ENCODE data around the gene GNB2.
"Not testable (repeated sequence)": the region's sequence is repeated elsewhere in the genome, so short reads cannot be mapped to it uniquely, and the experiment has no call there.

Gene GNB2

DNA sequence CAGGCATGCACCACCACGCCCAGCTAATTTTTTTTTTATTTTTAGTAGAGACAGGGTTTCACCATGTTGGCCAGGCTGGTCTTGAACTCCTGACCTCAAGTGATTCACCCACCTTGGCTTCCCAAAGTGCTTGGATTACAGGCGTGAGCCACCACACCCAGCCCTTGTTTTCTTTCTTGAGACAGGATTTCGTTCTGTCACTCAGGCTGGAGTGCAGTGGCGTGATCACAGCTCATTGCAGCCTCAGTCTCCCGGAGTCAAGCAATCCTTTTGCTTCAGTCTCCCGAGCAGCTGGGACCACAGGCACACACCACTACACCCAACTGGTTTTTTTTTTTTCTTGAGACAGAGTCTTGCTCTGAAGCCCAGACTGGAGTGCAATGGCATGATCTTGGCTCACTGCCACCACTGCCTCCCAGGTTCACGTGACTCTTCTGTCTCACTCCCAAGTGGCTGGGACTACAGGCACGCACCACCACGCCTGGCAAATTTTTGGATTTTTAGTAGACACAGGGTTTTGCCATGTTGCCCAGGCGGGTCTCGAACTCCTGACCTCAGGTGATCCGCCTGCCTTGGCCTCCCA lies 11.3 kb upstream of the GNB2 start:
- not testable (repeated sequence) for DNase-seq (ENCODE audit: low read depth in 2 of 2)

DNA sequence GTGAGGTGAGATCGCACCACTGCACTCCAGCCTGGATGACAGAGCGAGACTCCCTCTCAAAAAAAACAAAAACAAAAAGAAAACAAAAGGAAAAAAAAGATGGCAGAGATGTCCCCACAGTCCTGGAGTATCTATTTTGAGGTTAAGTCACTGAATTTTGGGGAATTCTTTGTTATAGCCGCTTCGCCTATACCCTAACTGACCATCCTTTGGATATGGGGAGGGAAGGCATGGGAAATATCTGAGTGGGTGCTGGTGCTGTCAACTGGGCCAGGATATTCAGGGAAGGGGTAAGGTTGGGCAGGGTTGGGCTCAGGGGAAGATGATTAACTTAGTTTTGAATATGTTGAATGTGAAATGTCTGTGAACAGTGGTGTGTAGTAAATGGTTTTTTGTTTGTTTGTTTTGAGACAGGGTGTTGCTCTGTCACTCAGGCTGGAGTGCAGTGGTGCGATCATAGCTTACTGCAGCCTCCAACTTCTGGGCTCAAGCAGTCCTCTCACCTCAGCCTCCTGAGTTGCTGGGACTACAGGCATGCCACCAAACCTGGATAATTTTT lies 8.3 kb upstream of the GNB2 start:
- no peak for DNase-seq (ENCODE audit: low read depth in 2 of 2)

DNA sequence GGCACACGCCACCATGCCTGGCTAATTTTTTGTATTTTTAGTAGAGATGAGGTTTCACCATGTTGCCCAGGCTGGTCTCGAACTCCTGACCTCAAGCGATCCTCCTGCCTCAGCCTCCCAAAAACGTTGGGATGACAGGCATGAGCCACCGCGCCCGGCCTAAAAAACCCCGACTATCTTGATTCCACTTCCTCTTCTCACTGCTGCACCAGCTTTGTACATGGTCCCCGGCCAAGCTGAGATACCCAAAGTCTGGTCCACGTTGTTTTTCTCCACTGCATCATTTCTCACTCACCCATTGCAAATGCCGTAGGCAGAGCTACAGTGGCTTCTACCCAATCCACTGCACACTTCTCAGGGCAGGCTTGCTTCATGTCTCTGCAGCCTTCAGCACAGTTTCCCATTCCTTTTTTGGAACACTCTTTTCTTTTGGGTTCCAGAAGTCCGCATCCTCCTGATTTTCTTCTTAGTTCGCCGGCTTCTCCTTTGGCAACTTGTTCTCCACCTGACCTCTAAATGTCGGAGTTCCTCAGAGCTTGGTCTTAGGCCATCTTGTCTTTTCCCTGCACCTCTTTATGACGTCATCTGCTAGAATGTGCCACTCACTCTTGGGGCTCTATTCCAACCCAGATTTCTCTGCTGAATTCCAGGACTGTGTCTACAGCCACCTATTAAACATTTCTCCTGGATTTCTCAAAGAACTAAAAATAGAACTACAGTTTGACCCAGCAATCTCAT lies 6.0 kb upstream of the GNB2 start:
- no peak for DNase-seq (ENCODE audit: low read depth in 2 of 2)

DNA sequence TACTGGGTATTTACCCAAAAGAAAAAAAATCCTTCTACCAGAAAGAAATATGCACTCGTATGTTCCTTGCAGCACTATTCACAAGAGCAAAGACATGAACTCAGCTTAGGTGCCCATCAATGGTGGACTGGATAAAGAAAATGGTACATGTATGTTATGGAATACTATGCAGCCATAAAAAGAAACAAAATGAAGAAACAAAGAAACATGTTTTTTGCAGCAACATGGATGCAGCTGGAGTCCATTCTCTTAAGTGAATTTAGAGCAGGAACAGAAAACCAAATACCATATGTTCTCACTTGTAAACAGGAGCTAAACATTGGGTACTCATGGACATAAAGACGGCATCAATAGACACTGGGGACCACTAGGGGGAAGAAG lies 5.5 kb upstream of the GNB2 start:
- DNase-seq (ENCODE audit: low read depth in 2 of 2) = no peak

DNA sequence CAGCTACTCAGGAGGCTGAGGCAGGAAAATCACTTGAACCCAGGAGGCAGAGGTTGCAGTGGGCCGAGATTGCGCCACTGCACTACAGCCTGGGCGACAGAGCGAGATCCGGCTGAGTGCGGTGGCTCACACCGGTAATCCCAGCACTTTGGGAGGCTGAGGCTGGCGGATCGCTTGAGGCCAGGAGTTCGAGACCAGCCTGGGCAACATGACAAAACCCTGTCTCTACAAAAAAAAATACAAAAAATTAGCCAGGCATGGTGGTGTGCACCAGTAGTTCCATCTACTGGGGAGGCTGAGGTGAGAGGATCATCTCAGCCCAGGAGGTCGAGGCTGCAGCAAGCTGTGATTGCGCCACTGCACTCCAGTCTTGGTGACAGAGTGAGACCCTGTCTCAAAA lies 4.4 kb upstream of the GNB2 start:
- not testable (repeated sequence) for DNase-seq (ENCODE audit: low read depth in 2 of 2)

DNA sequence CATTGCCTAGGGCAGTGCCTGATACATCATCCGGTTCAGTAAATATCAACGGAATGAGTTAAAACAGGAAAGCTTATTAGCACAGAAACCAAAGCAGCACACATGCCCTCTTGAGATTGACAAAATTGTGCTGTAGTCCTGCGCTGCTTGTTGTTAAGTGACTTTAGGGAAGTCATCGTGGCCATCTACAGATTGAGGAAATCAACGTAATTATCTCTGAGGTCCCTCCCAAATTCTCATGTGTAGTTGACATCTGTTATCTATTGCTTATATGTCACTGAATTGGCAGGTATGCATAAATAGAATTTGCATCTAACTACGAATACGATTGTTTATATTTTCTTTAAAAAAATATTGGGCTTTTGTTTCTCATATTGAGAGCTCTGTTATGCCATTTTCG lies 3.5 kb upstream of the GNB2 start:
- no peak for DNase-seq (ENCODE audit: low read depth in 2 of 2)

DNA sequence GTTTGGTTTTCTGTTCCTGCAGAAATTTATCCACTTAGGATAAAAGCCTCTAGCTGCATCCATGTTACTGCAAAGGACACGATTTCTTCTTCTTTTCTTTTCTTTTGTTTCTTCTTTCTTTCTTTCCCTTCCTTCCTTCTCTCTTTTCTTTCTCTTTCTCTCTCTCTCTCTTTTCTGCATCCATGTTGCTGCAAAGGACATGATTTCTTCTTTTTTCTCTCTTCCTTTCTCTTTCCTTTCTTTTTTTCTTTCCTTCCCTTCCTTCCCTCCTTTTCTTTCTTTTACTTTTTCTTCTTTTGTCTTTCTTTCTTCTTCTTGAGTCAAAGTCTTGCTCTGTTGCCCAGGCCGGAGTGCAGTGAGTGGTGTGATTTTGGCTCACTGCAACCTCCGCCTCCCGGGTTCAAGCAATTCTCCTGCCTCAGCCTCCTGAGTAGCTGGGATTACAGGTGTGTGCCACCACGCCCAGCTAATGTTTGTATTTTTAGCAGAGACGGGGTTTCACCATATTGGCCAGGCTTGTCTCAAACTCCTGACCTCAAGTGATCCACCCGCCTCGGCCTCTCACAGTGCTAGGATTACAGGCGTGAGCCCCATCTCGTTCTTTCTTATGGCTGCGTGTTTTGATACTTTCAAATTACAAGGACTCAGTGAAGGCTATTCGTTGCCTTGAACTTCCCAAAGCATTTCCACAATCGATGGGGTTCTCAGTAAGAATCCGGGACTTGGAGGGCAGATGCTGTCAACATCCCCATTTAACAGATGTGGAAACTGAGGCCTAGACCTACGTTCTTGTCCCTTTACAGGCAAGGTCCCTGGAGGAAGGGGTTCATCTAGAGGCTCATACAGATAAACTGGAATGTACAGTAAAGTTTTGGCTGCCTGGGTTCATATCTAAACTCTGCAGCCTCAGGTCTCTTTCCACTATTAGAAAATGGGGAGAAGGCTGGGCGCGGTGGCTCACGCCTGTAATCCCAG lies 1.9 kb upstream of the GNB2 start:
- DNase-seq (ENCODE audit: low read depth in 2 of 2) = no peak

DNA sequence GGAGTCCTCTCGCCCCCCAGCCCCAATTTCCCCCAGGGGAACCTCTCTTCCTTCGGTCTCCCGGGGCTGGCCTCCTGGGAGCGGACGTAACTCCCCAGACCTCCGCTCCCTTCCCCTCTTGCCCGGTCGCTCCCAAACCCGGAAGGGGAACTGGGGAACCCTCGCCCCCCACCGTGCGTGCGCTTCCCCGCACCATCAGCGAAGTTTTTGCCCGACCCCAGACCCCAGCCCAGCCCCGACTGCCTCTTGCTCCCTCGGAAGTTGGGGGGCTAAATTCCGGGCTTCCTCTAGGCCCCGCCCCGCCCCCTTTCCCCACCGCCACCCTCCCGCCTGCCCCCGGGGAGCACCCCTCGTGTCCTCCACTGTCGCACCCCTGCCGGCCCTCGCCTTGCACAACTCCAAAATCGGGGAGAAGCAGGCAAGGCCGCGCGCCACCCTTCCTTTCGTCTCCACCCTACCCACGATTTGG lies 436 bp downstream of the GNB2 start:
- DNase-seq (ENCODE audit: low read depth in 2 of 2) = no peak

DNA sequence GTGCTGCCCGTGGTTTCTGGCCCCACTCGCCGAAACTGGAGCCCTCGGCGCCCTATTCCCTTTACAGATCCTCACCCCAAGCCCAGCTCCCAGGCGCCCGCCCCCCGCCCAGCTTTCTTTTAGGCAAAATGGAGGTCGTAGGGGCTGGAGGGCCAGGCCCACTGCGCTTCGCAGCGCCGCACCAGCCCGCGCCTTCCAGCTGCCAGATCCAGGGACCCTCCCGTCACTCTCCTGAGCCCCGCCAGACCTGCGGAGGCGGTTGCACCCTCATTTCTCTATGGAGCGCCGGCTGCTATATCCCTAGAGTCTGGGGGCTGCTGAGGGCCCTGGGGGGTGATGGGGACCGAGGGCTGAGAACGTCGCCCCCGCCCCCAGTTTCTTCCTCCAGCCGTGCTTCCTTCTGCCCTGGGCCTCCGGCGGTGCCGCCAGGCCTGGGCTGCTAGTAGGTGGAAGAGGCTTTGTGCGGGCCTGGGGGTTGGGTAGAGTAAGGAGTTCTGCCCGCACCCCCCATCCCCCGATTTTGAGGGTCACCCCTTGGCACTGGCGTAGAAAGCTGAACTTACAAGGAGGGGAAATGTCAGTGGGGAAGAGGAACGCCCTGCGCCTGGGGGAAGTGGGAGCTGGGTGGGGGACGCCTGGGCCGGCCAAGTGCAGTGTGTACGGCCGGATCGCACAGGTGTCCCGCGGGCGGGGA lies 1.0 kb downstream of the GNB2 start:
- DNase-seq (ENCODE audit: low read depth in 2 of 2) = no peak

DNA sequence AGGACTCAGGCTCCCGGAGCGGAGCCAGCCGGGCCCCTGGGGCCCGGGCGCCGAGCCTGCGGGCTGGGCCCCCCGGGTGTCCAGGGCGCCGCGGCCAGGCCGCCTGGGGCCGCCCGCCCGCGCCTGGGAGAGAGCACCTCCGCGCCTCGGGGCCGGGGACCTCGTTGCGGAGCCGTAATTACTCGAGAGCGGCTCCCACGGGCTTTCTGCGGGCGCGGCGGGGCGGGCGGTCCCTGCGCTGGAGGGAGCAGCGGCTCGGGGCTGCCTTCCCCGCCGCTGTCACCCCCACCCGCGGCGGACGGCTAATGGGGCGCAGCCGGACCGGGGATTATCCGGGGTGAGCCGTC lies 1.5 kb downstream of the GNB2 start:
- no peak for DNase-seq (ENCODE audit: low read depth in 2 of 2)

DNA sequence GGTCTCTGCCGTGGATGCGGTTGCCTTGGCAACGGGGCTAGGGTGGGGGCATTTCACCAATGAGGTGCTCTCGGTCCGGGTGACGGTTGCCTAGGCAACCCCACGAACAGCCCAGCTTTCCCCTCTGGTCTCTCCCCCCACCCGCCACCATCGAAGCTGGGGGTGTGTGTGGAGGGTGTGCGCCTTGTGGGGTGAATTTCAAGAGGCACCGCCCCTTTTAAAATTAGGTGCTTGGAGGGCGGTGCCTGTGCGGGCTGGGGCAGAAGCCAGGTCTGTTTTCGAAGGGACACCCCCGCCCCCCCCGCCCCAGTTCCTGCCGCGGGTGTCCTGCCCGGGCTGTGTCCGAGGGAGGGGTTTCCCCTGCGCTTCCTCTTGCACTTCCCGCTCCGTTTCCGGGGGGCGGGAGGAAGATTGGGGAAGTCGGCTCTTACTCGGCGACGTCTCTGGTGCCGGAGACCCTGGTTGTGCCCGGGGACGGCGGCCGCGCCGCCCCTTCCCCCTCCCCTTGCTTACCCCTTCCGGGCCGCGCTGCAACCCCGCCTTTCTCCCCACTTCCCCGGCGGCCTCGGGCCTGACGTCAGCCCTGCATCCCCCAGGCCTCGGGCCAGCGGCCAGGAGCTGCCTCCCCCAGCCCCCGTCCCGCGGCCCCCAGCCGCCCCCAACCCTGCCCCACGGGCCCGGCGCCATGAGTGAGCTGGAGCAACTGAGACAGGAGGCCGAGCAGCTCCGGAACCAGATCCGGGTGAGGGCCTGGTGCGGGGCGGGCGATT lies 2.2 kb downstream of the GNB2 start:
- peak; percentile 54 to 70 for DNase-seq (ENCODE audit: low read depth in 2 of 2)

DNA sequence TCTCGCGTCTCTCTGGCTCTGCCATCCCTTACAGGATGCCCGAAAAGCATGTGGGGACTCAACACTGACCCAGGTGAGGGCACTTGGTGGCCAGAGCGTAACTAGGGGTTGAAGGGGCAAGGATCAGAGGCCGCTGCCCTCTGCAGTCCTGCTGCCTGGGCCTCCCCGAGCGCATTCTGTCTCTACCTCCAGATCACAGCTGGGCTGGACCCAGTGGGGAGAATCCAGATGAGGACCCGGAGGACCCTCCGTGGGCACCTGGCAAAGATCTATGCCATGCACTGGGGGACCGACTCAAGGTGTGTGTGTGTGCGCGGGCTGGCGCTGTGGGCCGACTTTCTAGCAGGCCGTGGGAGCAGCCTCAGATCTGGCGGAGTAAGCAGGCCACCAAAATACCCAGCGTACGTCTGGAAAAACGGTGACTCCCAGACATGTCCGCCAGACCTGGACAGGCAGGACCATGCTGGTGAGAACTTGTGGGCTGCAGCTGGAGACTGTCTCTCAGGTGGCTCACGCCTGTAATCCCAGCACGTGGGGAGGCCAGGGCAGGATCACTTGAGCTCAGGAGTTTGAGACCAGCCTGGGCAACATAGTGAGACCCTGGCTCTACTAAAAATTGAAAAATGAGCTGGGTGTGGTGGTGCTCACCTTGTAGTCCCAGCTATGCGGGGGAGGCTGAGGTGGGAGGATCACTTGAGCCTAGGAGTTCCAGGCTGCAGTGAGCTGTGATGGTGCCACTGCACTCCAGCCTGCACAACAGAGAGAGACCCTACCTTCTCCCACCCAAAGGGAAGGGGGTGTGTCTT lies 3.2 kb downstream of the GNB2 start:
- DNase-seq (ENCODE audit: low read depth in 2 of 2) = no peak

DNA sequence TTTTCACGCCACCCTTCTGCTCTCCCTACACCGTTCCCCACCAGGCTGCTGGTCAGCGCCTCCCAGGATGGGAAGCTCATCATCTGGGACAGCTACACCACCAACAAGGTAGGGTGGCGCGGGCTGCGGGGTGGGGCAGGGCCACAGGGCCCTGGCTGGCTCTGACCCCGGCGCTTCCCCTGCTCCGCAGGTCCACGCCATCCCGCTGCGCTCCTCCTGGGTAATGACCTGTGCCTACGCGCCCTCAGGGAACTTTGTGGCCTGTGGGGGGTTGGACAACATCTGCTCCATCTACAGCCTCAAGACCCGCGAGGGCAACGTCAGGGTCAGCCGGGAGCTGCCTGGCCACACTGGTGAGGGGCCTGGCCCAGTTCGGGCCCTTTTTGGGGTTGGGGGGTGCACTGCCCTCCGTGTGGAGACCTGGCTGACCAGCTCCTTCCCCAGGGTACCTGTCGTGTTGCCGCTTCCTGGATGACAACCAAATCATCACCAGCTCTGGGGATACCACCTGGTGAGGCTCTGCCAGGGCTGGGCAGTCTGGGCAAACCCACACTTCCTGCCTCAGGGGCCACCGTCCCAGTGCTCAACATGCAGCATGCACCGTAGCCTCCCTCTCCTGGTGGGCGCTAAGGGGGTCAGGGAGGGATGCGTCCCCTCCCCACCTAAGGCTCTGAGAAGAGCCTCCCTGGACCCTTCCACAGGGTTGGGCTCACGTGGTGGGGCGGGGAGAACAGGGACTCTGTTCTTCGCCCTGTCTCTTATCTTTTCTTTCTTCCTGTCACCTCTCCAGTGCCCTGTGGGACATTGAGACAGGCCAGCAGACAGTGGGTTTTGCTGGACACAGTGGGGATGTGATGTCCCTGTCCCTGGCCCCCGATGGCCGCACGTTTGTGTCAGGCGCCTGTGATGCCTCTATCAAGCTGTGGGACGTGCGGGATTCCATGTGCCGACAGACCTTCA lies 4.0 kb downstream of the GNB2 start:
- no peak for DNase-seq (ENCODE audit: low read depth in 2 of 2)

DNA sequence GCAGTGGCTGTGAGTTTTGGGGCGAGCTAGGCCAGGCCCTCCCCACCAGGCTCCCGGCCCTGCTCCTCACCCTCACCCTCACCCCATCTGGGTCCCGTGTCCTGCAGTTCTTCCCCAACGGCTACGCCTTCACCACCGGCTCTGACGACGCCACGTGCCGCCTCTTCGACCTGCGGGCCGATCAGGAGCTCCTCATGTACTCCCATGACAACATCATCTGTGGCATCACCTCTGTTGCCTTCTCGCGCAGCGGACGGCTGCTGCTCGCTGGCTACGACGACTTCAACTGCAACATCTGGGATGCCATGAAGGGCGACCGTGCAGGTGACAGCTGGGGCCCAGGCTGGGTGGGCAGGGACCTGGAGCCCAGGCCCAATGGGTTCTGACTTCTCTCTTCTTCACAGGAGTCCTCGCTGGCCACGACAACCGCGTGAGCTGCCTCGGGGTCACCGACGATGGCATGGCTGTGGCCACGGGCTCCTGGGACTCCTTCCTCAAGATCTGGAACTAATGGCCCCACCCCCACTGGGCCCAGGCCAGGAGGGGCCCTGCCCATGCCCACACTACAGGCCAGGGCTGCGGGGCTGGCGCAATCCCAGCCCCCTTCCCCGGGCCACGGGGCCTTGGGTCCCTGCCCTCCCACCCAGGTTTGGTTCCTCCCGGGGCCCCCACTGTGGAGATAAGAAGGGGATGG lies 4.9 kb downstream of the GNB2 start:
- DNase-seq (ENCODE audit: low read depth in 2 of 2) = no peak

DNA sequence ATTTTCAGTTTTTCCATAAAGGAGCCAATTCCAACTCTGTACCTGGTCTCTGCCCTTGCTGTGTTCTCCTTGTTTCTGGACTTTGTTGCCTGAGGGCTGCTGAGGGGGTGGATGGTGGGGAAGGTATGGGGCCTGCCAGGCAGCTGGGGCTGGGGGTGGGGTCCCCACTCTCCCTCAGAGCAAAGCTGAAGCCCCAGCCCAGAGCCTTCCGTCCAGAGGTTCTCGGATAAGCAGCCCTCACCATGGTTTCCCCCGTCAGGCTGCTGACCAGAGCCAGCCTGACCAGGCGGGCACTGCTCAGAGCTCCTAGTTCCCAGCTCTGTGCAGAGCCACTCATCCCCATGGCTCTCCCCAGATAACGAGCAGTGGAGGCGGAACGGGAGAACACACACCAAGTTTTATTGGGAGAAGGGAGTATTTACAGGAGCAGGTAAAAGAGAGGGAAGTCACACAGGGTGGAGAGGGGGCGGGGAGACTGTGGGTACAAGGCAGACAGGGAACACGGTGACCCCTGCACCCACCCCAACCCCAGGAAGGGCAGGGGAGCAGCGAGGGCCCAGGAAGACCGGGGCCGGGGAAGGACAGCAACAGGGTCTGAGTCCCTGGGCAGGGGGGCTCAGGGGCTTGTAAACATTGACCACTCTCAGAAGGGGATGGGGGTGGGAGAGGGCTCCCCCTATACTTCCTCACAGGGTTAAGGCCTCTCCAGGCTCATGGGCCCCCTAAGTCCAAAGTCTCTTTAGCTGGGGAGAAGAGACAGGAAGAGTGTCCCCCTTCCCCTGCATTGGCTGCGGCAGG lies 5.8 kb downstream of the GNB2 start:
- DNase-seq (ENCODE audit: low read depth in 2 of 2) = no peak

DNA sequence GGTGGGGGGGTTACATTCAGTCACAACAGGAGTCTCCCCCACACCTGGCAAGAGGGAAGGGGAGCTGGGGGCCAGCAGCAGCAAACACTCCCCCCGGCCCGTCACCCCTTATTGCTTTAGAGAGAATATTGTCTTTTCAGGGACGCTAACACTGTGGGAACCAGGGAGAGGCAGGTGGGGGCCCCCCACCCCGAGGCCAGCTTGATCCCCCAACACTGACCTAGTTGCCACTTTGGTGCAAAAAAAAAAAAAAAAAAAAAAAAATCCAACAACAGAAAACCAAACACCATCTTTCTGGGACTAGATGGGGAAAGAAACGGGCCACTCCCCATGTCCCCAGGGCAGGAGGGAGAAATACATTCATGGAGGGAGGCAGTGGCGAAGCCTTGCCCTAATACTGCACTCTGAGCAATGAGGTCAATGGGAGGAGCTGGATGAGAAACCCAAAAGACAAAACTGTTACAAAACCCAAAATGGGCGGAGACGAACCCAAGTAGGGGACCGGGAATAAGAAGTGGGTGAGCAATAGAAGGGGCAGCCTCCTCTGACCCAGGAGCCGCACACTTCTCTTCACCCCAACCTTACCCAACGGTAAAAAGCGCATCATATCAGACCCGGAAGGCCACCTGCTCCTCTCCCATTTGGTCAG lies 6.5 kb downstream of the GNB2 start:
- DNase-seq (ENCODE audit: low read depth in 2 of 2) = no peak
